GM18868 (cell line): ENCODE data around the gene KLHL1.
"Not testable (repeated sequence)": the region's sequence is repeated elsewhere in the genome, so short reads cannot be mapped to it uniquely, and the experiment has no call there.

Source experiments
- ATAC-seq: cut with Tn5 transposase; IDR thresholded peaks from one replicate; pipeline ENCODE4 v1.9.1; 2021; ENCODE audit warnings: mild to moderate bottlenecking, moderate library complexity; ENCODE audit not compliant: unreplicated experiment

Gene KLHL1

DNA sequence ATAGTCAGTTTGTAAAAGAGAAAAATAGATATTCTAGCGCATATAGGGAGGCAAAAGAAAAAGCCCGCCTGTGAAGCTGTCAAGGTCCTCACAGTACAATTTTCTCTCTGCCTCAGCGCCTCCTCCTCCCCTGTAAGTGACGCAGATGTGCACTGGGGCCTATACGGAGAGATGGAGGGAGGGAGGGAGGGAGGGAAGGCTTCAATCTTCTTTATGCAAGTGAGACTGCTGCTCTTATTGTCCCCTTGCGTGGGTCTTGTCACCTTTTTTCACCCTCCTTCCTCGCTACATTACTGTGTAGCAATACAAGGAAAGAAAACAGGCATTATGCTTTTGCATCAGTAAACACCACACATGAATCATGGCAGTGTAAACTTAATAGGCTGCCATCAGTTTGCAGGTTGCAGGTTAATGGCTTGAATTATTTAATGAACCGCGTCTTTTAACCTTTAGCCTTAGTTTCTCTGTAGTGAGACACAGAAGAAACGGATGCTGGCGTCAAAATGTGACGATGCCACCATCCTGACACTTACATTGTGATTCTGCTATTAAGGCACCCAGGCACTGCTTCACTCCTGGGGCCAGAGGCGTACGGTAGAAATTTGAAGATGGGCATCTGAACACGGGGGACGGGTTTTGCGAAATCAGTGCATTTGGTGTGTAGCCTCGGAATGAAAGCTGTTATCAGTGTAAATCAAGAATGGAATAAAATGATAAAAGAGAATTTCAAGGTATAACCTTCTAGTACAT lies at the start of gene KLHL1:
Gene KLHL1 (minus strand): TSS at position 97 of the 750 bp plus-strand sequence. CDS start 753 bp downstream, outside the sequence.
- no peak for ATAC-seq

GRCh38 chr13:70142658-70143057 lies 34.4 kb upstream of the KLHL1 start:
- not testable (repeated sequence) for ATAC-seq

DNA sequence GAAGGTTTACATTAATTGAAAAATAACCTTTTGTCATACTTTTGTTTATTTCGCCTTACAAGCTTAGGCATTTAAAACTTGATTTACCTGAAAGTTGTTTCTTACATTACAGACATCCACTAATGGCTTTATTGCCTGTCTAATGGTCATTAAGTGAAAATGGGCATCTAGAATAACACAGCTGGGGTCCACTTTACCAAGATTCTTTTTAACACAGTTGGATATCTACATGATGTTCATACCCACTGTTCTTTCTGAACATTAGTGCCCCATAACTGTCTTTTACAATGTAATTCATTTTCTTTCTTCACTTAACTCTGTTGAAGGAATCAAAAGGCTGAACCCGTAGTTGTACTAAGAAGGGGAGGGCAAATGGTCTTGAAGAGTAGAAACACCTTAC lies 19.8 kb upstream of the KLHL1 start:
- ATAC-seq: no peak

GRCh38 chr13:70125693-70126092 lies 17.4 kb upstream of the KLHL1 start:
- no peak for ATAC-seq

DNA sequence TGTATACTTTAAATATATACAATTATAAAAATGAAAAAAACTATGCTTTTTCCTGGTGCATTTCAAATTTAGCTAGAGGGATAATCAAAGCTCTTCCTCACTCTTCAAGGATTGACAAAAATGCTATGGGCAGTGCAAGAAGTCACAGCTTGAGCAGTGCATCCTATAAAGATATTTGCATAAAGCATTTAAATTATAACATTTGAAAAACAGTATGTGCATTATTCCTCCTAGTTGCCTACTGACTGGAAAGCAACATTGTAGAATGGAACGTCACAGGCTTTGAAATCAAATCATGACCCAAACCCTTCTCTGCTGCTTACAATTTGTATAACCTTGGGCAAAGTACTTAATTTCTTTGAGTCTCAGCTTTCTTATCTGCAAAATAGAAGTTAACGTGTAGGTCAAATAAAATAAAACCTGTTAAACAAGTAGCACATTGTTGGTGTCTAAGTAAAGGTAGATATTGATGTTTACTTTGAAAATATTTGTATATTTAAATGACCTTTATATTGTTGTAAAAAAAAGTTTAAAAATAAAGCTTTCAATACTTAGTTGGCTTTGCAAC lies 9.2 kb upstream of the KLHL1 start:
- no peak for ATAC-seq

DNA sequence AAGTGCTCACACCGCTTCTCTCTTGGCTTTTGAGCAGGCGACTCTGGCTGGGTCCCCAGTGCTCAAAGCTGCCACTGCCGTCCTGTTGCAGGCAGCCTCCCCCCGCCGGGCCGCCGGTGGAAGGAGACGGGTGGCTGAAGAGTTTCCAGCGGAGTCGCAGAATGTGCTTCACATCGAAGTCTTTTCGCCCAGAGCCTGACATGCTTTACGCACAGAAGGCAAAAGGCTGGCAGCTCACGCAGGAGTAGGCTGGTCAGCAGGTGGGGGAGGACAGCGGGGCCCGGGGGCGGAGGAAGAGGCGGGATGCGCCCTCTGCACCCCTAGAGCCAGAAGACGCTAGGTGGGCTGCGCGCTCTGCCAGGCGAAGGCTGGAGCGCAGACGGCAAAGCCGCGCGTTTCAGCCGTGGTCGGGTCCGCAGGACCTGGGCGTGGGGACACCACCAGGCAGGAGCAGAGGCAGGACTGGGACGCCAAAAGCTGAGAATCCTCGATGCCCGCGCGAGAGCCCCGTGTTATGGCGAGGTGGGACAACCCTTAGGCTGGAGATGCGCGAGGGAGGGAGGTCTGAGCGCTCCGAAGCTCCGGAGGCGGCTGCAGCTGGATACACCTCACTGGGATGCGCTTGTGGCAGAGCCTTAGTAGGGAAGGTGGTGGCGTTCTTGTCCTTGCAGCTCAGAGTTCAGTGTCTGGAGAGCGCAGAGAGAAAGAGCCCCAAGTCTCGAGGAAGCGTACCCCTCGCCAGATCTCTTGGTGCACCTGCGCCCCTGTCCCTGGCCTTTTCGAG lies 562 bp downstream of the KLHL1 start, which contains the start of gene ATXN8OS:
Gene ATXN8OS (plus strand): TSS at position 329 of the 784 bp plus-strand sequence.
- ATAC-seq: no peak

DNA sequence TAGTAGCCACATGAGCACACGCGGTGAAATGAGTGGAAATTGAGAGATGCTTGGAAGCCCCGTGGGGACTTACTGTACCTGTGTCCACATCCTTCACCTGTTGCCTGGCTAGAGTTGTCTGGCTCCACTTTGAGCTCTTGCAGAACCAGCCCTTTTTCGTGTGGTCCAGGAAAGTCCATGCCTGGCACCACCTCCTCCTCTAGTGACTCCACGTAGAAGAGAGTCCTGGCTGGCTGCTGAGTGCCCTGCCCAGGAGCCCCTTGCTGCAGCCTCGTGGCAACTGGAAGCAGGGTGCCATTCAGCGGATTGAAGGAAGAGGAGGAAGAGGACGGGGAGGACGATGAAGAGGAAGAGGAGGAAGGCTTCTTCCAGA lies 1.1 kb downstream of the KLHL1 start:
- ATAC-seq: no peak

DNA sequence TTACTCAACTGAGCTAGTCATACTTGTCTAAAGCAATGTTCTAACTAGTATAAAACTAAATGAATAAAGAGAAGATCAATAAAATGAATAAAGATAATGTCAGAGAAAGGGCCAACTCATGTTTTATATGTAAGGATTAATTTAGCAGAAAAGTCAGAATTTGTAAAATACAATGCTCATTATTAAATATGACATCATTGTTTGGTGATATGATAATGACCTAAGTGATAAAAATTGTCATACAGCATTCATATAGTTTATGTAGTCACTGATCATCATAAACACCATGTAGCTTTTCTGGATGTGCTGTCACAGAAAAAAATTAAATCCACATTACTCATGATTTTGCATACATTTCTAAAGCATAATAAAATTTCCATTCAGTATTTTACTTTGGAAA lies 3.8 kb downstream of the KLHL1 start:
- no peak for ATAC-seq

DNA sequence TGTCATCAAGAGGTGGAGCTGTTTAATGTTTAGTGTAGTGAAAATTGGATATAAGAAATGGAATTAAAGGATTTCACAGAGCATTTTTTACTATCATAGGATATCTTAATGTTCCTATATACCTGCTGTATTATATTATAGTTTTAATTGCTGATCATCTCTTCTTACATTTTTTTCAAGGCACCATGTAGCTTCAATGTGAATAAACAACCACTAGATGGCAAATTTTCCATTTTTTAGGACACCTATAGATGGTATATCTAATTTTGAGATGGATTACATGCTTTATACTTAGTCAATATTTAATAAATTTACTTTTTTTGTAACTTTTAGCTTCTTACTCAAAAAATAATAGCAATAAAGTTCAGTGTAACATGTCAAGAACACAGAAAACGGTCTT lies 9.6 kb downstream of the KLHL1 start:
- peak; percentile 70 for ATAC-seq

DNA sequence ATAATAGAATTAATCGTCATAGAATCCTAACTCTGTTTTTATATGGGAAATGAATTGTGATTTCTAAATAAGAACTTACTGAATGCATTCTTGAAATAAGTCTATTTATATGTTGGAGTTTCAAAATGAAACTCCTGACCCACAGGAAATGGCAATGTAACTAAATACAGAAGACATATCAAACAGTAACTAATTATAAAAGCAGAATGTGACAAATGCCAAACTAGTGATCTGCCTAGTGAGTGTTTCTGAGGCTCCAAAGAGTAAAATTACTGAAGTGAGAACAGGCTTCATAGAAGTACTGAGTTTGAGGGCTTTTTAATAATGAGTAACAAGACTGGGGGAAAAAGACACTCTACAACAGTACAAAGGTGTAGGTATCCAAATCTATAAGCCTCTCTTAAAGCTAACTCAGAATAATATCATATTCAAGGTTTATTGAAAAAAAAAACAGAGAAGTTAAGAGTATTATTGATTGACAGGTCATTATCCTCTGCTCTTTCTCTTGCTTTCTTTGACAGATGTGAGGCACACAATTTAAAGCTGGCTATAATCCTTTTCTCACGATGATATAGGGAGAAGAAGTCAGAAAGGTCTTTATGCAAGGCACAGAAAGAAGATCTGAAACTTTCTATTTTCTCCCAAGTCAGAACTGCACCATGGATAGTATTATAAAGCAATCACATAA lies 18.1 kb downstream of the KLHL1 start:
- no peak for ATAC-seq

- ATAC-seq: no peak
These were observed 19.3 kb downstream of the KLHL1 start for GRCh38 chr13:70088926-70089325.

GRCh38 chr13:70087247-70087646 lies 21.0 kb downstream of the KLHL1 start:
- no peak for ATAC-seq

- no peak for ATAC-seq
These were observed 28.2 kb downstream of the KLHL1 start for GRCh38 chr13:70080012-70080411.

- no peak for ATAC-seq
These were observed 53.7 kb downstream of the KLHL1 start for GRCh38 chr13:70054572-70054971.

DNA sequence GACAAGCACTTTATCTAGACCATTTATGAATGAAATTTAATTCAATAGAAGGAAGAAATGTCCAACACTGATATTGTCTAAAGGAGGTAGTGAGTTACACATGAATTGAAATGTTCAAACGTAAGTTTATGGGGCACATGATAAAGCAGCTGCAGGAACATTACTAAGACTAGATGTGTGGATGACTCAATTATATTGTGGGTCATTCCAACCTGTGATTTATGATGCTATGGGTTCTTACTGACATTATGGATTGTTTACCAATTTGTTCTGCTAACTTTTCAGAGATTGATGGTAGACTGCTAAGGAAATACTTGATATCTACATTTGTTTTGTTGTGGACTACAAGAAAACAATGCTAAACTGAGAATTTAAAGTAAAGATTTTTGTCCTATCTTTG lies 56.7 kb downstream of the KLHL1 start:
- no peak for ATAC-seq

DNA sequence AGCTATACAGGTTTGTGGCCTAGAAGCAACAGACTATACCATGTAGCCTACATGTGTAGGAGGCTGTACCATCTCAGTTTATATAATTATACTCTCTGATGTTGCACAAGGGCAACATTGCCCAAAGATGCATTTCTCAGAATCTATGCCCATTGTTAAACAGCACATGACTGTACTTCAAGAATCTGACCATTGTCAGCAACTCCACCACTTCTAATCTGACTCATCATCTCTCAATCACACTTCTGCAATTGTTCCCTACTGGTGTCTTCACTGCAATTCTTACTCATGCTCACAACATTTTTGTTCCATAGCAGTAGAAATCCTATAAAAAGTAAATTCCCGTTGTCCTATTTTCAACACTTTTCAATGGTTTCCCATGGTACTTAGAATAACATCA lies 64.6 kb downstream of the KLHL1 start:
- peak; percentile 93 for ATAC-seq

DNA sequence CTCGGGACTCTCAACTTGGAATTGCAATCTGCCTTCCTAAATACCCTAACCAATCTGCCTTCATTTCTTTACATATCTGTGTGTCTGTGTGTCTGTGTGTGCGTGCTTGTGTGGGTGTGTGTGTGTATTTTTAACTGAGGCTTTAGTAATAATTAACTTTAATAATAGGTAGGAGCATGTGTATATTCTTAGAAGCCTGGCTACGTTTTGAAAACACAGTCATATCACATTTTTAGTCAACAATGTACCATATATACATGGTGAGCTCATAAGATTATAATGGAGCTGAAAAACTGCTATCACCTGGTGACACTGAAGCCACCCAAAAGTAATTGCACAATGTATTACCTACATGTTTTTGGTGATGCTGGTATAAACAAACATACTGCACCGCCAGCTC lies 66.1 kb downstream of the KLHL1 start:
- peak; percentile 30 for ATAC-seq

- peak; percentile 42 for ATAC-seq
These were observed 74.0 kb downstream of the KLHL1 start for GRCh38 chr13:70034286-70034685.

DNA sequence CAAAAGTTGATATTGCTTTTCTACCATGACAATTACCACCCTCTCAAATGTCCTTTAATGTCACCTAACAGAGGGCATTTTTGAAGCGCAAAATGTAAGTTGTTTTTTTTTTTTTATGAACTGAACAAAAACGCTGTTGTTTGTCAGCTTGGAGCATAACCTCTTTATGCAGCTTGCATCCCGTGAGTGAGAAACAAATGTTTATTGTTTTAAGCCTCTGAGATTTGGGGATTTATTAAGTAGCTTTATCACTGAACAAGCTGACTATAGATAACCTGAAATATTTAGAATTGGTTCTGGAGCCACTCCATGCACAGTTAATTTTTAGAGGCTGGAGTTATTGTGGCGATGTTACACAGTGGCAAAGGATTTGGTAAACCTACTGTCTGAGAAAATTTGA lies 80.7 kb downstream of the KLHL1 start:
- ATAC-seq: no peak

DNA sequence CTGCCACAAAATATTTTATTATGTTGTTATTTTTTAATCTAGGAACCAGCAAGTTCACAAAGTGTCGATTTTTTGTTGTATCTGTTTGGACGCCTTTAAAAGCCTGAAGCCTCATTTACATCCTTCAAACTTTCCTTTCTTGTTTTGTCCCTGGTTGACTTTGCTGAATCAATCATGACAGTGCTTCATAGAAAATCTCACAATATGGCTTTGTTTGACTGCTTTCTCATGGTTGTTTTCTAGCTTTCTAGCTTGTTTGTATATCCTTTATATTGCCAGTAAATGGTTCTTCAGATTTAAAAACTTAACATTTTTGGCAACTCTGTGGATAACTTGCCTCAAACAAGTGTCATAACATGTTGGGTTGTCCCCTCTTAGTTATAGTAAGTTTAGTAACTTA lies 84.7 kb downstream of the KLHL1 start:
- ATAC-seq: no peak

- ATAC-seq: no peak
These were observed 85.6 kb downstream of the KLHL1 start for GRCh38 chr13:70022646-70023045.
